ENCODE data around the gene TMEM138.

Gene TMEM138

GRCh38 chr11:61411589-61411988 is 49.4 kb downstream of the TMEM138 start:
- DNase-seq = no peak

DNA sequence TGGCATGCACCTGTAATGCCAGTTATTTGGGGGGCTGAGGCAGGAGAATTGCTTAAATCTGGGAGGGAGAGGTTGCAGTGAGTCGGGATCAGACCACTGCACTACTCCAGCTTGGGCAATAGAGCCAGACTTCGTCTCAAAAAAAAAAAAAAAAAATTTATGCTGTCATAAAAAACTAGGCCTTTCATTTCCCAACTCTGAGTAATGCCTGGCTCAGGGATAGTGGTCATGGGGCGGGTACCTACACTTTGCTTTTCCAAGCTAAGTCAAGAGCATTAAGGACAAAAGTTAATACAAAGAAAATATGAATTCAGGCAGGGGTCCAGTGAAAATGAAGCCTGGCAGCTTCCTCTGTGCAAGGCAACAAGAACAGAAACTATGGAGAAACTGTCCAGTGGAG is 51.3 kb downstream of the TMEM138 start:
- DNase-seq = no peak

GRCh38 chr11:61414547-61414946 is 52.4 kb downstream of the TMEM138 start:
- DNase-seq = no peak

DNA sequence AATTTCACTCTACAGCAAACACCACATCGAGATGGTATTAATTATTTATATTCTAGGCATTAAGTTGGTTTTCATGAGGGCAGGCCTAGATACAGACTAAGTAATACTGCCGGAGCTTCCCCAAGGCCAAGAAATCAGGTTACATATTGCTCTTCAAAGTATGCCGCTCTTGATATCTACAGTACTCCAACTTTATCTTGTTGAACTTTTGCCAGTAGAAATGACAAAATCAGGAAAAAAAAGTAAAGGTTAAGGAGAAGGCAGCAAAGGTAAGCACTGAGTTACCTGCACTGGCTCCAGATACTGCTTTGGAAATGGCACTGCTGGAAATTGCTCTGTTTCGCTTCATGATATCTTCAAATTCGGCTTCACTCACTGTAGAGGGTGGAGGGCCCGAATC is 53.2 kb downstream of the TMEM138 start:
- DNase-seq = no peak

DNA sequence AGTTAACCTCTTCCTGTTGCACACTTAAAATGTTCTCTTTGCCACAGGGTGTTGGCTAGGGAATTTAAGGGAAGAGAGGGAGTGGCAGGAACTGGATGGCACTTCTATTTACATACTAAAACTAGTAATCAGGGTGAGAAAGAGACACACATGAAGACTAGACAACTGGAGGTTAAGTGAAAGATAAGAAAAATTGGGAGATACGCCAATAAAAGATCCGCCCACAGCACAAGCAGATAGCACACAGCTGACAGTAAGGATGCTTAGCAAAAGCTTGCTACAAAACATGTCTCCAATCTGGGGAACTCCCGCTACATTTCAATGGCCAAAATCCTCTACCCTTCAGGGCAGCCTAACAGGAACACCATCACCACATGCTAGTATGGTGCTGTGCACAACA is 54.8 kb downstream of the TMEM138 start:
- DNase-seq = no peak

- DNase-seq = no peak
Observed at GRCh38 chr11:61417670-61418069, 55.5 kb downstream of the TMEM138 start.

GRCh38 chr11:61418136-61418535 is 56.0 kb downstream of the TMEM138 start:
- DNase-seq = no peak
